DND-41 (cell line): ENCODE data around the gene MRNIP.

Experiments
- ATAC-seq: fragments of 200-7000 bp; cut with Tn5 transposase; 3 replicates; pipeline ENCODE4 v1.9.1; 2021; ENCODE audit warnings: low read depth; ENCODE audit not compliant: insufficient read depth
- DNase-seq: peaks from one replicate; pipeline ENCODE4 v3.0.0-alpha.2; 2020
- H2AFZ ChIP-seq: 2 replicates; pipeline ENCODE4 v1.6.0; 2012; ENCODE audit warnings: low read depth, low read length
- H3K27ac ChIP-seq: 2 replicates; pipeline ENCODE4 v1.5.1; 2012; ENCODE audit warnings: low read length, inconsistent platforms
- H3K27me3 ChIP-seq: fragments of 200-600 bp; sonication (generic); 2 replicates; pipeline ENCODE4 v1.6.0; 2012; ENCODE audit warnings: low read length, mild to moderate bottlenecking, inconsistent platforms; ENCODE audit not compliant: insufficient read depth, poor library complexity
- H3K36me3 ChIP-seq: 2 replicates; pipeline ENCODE4 v1.5.1; 2012; ENCODE audit warnings: low read length, inconsistent platforms; ENCODE audit not compliant: insufficient read depth
- H3K4me1 ChIP-seq: 2 replicates; pipeline ENCODE4 v1.5.1; 2012; ENCODE audit warnings: mild to moderate bottlenecking, low read length; ENCODE audit not compliant: insufficient read depth
- H3K4me2 ChIP-seq: 2 replicates; pipeline ENCODE4 v1.6.0; 2012; ENCODE audit warnings: mild to moderate bottlenecking, moderate library complexity, low read length, inconsistent platforms; ENCODE audit not compliant: insufficient read depth
- H3K4me3 ChIP-seq, 2 experiments: fragments of 200-600 bp in 1 of 2; shearing (Covaris generic) in 1 of 2; 2 replicates each; pipeline ENCODE4 v1.5.1; 2012 to 2016; ENCODE audit warnings: inconsistent platforms in 2 of 2, low read length in 2 of 2, mild to moderate bottlenecking in 2 of 2, low read depth in 1 of 2, moderate library complexity in 1 of 2
- H3K79me2 ChIP-seq: 2 replicates; pipeline ENCODE4 v1.6.0; 2012; ENCODE audit warnings: low read length, inconsistent platforms; ENCODE audit not compliant: insufficient read depth
- H3K9ac ChIP-seq: 2 replicates; pipeline ENCODE4 v1.6.0; 2012; ENCODE audit warnings: low read depth, mild to moderate bottlenecking, inconsistent platforms, low read length, moderate library complexity
- H3K9me3 ChIP-seq: 2 replicates; pipeline ENCODE4 v1.5.1; 2012; ENCODE audit warnings: low read length, moderate library complexity, mild to moderate bottlenecking, inconsistent platforms; ENCODE audit not compliant: insufficient read depth, severe bottlenecking
- H4K20me1 ChIP-seq: 2 replicates; pipeline ENCODE4 v1.6.0; 2012; ENCODE audit warnings: low read length; ENCODE audit not compliant: insufficient read depth
- CTCF ChIP-seq: IDR thresholded peaks from 2 replicates; pipeline ENCODE4 v1.5.1; 2012; ENCODE audit warnings: borderline replicate concordance, low read length, moderate library complexity, mild to moderate bottlenecking; ENCODE audit not compliant: poor library complexity, severe bottlenecking; ENCODE audit errors: extremely low read depth
- EZH2 ChIP-seq: IDR thresholded peaks from 3 replicates; pipeline ENCODE4 v1.6.1; 2012; ENCODE audit warnings: borderline replicate concordance, low read depth, mild to moderate bottlenecking, moderate library complexity, low read length, inconsistent platforms; ENCODE audit not compliant: severe bottlenecking

The MRNIP gene

DNA sequence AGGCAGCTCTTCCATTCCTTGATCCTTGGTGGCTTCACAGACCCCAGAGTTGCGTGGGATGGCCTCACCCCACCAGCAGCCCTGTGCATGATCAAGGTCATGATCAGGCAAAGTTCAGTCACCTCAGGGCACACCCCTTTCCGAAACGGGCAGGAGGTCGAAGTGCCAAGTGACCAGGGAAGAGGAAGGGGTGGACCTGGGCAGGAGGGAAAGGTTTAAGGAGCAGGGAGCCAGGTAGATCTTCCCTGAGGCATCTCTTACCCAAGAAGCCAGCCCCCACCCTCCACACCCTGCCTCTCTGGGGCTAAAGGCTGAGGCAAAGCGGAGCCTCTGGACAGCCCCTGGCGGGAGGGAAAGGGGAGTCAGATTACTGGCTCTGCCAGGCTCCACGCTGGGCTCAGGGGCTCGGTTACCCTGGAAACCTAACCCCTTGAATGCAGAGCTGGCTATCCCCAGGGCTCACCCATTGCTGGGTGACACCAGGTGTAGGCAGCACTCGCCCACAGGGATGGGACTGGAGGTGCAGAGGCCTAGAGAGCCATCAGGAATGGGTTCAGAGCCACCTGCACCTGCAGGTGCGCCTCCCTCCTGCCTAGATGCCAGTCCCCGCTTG lies 55.6 kb downstream of the MRNIP start:
- H4K20me1 ChIP-seq: peaks cover 24% of the 10 kb centered on the region
- H3K27ac ChIP-seq: no peak overlapping the region
- no peak overlapping the region for H3K9ac ChIP-seq
- no peaks in the 10 kb centered on the region for H3K9me3 ChIP-seq
- H3K4me1 ChIP-seq: peaks cover 41% of the 10 kb centered on the region
- ATAC-seq (no peak), DNase-seq (no peak)
- no peak overlapping the region for H3K4me2 ChIP-seq
- peaks cover 33% of the 10 kb centered on the region for H3K36me3 ChIP-seq
- peaks cover 22% of the 10 kb centered on the region for H3K79me2 ChIP-seq
- H3K4me3 ChIP-seq: no peak overlapping the region
- no peak overlapping the region for H2AFZ ChIP-seq
- H3K27me3 ChIP-seq: no peaks in the 10 kb centered on the region
- TF ChIP-seq CTCF (no peak), EZH2 (no peak)

- H3K9ac ChIP-seq: no peak overlapping the region
- H3K9me3 ChIP-seq: no peaks in the 10 kb centered on the region
- peaks cover 38% of the 10 kb centered on the region for H3K36me3 ChIP-seq
- DNase-seq: no peak
- no peak for ATAC-seq
- H3K4me3 ChIP-seq: no peak overlapping the region
- TF ChIP-seq EZH2 (no peak), CTCF (no peak)
- no peaks in the 10 kb centered on the region for H3K27me3 ChIP-seq
- peaks cover 34% of the 10 kb centered on the region for H3K4me1 ChIP-seq
- H3K27ac ChIP-seq: no peak overlapping the region
- peaks cover 24% of the 10 kb centered on the region for H4K20me1 ChIP-seq
- H3K79me2 ChIP-seq: peaks cover 17% of the 10 kb centered on the region
- no peak overlapping the region for H2AFZ ChIP-seq
- no peak overlapping the region for H3K4me2 ChIP-seq
Measured at GRCh38 chr5:179802207-179802883, 56.3 kb downstream of the MRNIP start.

GRCh38 chr5:179801304-179802206 lies 57.1 kb downstream of the MRNIP start:
- H3K4me2 ChIP-seq: no peak overlapping the region
- H3K36me3 ChIP-seq: peaks cover 46% of the 10 kb centered on the region
- H2AFZ ChIP-seq: no peak overlapping the region
- peaks cover 33% of the 10 kb centered on the region for H3K4me1 ChIP-seq
- H3K27me3 ChIP-seq: no peaks in the 10 kb centered on the region
- H3K9me3 ChIP-seq: no peaks in the 10 kb centered on the region
- H3K27ac ChIP-seq: no peak overlapping the region
- H3K79me2 ChIP-seq: peaks cover 12% of the 10 kb centered on the region
- no peak overlapping the region for H3K4me3 ChIP-seq
- H4K20me1 ChIP-seq: peaks cover 24% of the 10 kb centered on the region
- ATAC-seq (no peak), DNase-seq (no peak)
- no peak for TF ChIP-seq EZH2
- peak; percentile 20 for TF ChIP-seq CTCF
- no peak overlapping the region for H3K9ac ChIP-seq
